Neural cell (in vitro differentiated cells): ENCODE data around the gene ENOX1. TPM values are rescaled to one million over a fixed set of nuclear protein-coding genes. Genes with fewer than 3 reads are reported as not detected.
A peak's percentile ranks its signal among the peaks of the same experiment; 100 is the strongest.

ENCODE experiments used
- H2AFZ ChIP-seq: fragments of 200-600, 300-800 bp; sonication (generic), shearing (Covaris generic); 2 replicates; pipeline ENCODE4 v1.6.0; 2014; ENCODE audit warnings: low read depth, mild to moderate bottlenecking, antibody characterized with exemption, low read length, moderate library complexity
- H3F3A ChIP-seq: fragments of 200-600 bp; shearing (Covaris generic); 2 replicates; pipeline ENCODE4 v1.6.1; 2016; ENCODE audit warnings: mild to moderate bottlenecking, moderate library complexity, mixed read lengths, antibody characterized with exemption, low read length; ENCODE audit not compliant: insufficient read depth, poor library complexity, severe bottlenecking
- H3K27ac ChIP-seq: fragments of 200-600, 300-800 bp; sonication (generic), shearing (Covaris generic); 2 replicates; pipeline ENCODE4 v1.5.1; 2014; ENCODE audit warnings: mild to moderate bottlenecking, low read length, moderate library complexity
- H3K27me3 ChIP-seq: fragments of 300-800, 200-600 bp; sonication (generic), shearing (Covaris generic); 2 replicates; pipeline ENCODE4 v1.6.0; 2014; ENCODE audit warnings: mild to moderate bottlenecking, low read depth, low read length, moderate library complexity; ENCODE audit not compliant: insufficient read depth
- H3K36me3 ChIP-seq: fragments of 300-800, 200-600 bp; sonication (generic), shearing (Covaris generic); 2 replicates; pipeline ENCODE4 v1.5.1; 2014; ENCODE audit warnings: mild to moderate bottlenecking, antibody characterized with exemption, low read length, moderate library complexity; ENCODE audit not compliant: insufficient read depth
- H3K4me2 ChIP-seq: fragments of 300-800, 200-600 bp; sonication (generic), shearing (Covaris generic); 2 replicates; pipeline ENCODE4 v1.6.0; 2014; ENCODE audit warnings: mild to moderate bottlenecking, low read length
- H3K4me3 ChIP-seq: fragments of 300-800, 200-600 bp; sonication (generic), shearing (Covaris generic); 2 replicates; pipeline ENCODE4 v1.5.1; 2014; ENCODE audit warnings: mild to moderate bottlenecking, low read length, moderate library complexity
- H3K79me2 ChIP-seq: fragments of 200-600 bp; shearing (Covaris generic); replicated peaks from 2 replicates; pipeline ENCODE4 v1.6.0; 2014; ENCODE audit warnings: mild to moderate bottlenecking, low read length, moderate library complexity; ENCODE audit not compliant: insufficient read depth
- H3K9ac ChIP-seq: fragments of 300-800, 200-600 bp; sonication (generic), shearing (Covaris generic); 2 replicates; pipeline ENCODE4 v1.6.1; 2016; ENCODE audit warnings: mild to moderate bottlenecking, low read length, mixed read lengths
- H3K9me2 ChIP-seq: fragments of 200-600 bp; shearing (Covaris generic); 2 replicates; pipeline ENCODE4 v1.6.1; 2016; ENCODE audit warnings: mild to moderate bottlenecking, low read length, mixed read lengths; ENCODE audit not compliant: insufficient read depth
- H3K9me3 ChIP-seq: fragments of 200-600, 300-800 bp; sonication (generic), shearing (Covaris generic); 2 replicates; pipeline ENCODE4 v1.6.1; 2016; ENCODE audit warnings: mild to moderate bottlenecking, mixed run types, low read length, moderate library complexity, mixed read lengths
- H4K20me1 ChIP-seq: fragments of 200-600 bp; shearing (Covaris generic); 2 replicates; pipeline ENCODE4 v1.6.1; 2016; ENCODE audit warnings: mild to moderate bottlenecking, mixed run types; ENCODE audit not compliant: insufficient read depth
- CTCF ChIP-seq: fragments of 450-650 bp; IDR thresholded peaks from 2 replicates; pipeline ENCODE4 v1.5.1; 2014; ENCODE audit warnings: antibody characterized with exemption, mild to moderate bottlenecking, moderate library complexity; ENCODE audit not compliant: poor library complexity, severe bottlenecking
- EP300 ChIP-seq: fragments of 450-650 bp; conservative IDR thresholded peaks from 2 replicates; pipeline ENCODE4 v1.6.1; 2014; ENCODE audit warnings: antibody characterized with exemption, mild to moderate bottlenecking, moderate library complexity; ENCODE audit not compliant: poor library complexity, severe bottlenecking
- EZH2 ChIP-seq: fragments of 200-600, 300-800 bp; shearing (Covaris generic), sonication (generic); IDR thresholded peaks from 2 replicates; pipeline ENCODE4 v1.6.1; 2014; ENCODE audit warnings: antibody characterized with exemption, low read length, borderline replicate concordance, mild to moderate bottlenecking; ENCODE audit not compliant: insufficient read depth, poor library complexity, severe bottlenecking
- MXI1 ChIP-seq: fragments of 450-650 bp; conservative IDR thresholded peaks from 2 replicates; pipeline ENCODE4 v1.6.1; 2014; ENCODE audit warnings: antibody characterized with exemption, mild to moderate bottlenecking; ENCODE audit not compliant: poor library complexity, severe bottlenecking
- POLR2AphosphoS5 ChIP-seq: IDR thresholded peaks from 2 replicates; pipeline ENCODE4 v1.6.1; 2012
- RAD21 ChIP-seq: fragments of 450-650 bp; conservative IDR thresholded peaks from 2 replicates; pipeline ENCODE4 v1.6.1; 2014; ENCODE audit warnings: antibody characterized with exemption, mild to moderate bottlenecking, moderate library complexity
- REST ChIP-seq: IDR thresholded peaks from 2 replicates; pipeline ENCODE4 v1.6.1; 2012; ENCODE audit warnings: borderline replicate concordance
- SMC3 ChIP-seq: fragments of 450-650 bp; conservative IDR thresholded peaks from 2 replicates; pipeline ENCODE4 v1.6.1; 2014; ENCODE audit warnings: antibody characterized with exemption, mild to moderate bottlenecking, moderate library complexity; ENCODE audit not compliant: poor library complexity
- TAF1 ChIP-seq: IDR thresholded peaks from 2 replicates; pipeline ENCODE4 v1.6.1; 2012; ENCODE audit warnings: low read depth
- polyA plus RNA-seq: library from polyadenylated mRNA; depleted of rRNA; stranded (reverse); fragments of >200 nt; gene quantifications from 2 replicates; pipeline ENCODE4 v1.2.3, GENCODE V29; 2014

ENOX1 gene
- polyA plus RNA-seq, 1 donor from 2014 or later: 42.6 TPM

- H3K27me3 ChIP-seq: no peaks in the 10 kb centered on the region
- no peaks in the 10 kb centered on the region for H4K20me1 ChIP-seq
- H3K36me3 ChIP-seq: no peaks in the 10 kb centered on the region
- H3K4me2 ChIP-seq: peak overlapping the region; percentile 87
- TF ChIP-seq TAF1 (no peak), MXI1 (no peak), EP300 (no peak), CTCF (no peak), SMC3 (peak; percentile 25), REST (peak; percentile 38), RAD21 (peak; percentile 30), POLR2AphosphoS5 (peak; percentile 3), EZH2 (no peak)
- peak overlapping the region; percentile 87 for H3K4me3 ChIP-seq
- H3F3A ChIP-seq: peaks cover 5% of the 10 kb centered on the region
- H3K27ac ChIP-seq: peak overlapping the region; percentile 94
- H3K79me2 ChIP-seq: peaks cover 45% of the 10 kb centered on the region
- peak overlapping the region; percentile 84 for H3K9ac ChIP-seq
- H3K9me3 ChIP-seq: no peaks in the 10 kb centered on the region
- H2AFZ ChIP-seq: peak overlapping the region; percentile 14
- no peaks in the 10 kb centered on the region for H3K9me2 ChIP-seq
Measured at GRCh38 chr13:43785261-43785649, 1.5 kb downstream of the ENOX1 start.

GRCh38 chr13:43784496-43784895 is 2.3 kb downstream of the ENOX1 start:
- no peaks in the 10 kb centered on the region for H3K27me3 ChIP-seq
- peaks cover 51% of the 10 kb centered on the region for H3K79me2 ChIP-seq
- H3K9me2 ChIP-seq: no peaks in the 10 kb centered on the region
- H4K20me1 ChIP-seq: no peaks in the 10 kb centered on the region
- peak overlapping the region; percentile 94 for H3K27ac ChIP-seq
- no peak for TF ChIP-seq CTCF
- no peak for TF ChIP-seq RAD21
- no peak for TF ChIP-seq SMC3
- TF ChIP-seq REST: no peak
- no peak for TF ChIP-seq EZH2
- TF ChIP-seq EP300: no peak
- H3K4me3 ChIP-seq: peak overlapping the region; percentile 87
- peak overlapping the region; percentile 84 for H3K9ac ChIP-seq
- no peaks in the 10 kb centered on the region for H3K36me3 ChIP-seq
- no peaks in the 10 kb centered on the region for H3K9me3 ChIP-seq
- H3F3A ChIP-seq: peaks cover 5% of the 10 kb centered on the region
- peak overlapping the region; percentile 87 for H3K4me2 ChIP-seq
- H2AFZ ChIP-seq: no peak overlapping the region
